NCI-H187 treated with DMSO at 0.1 percent for 48 hours (cell line): ENCODE results near the gene PSENEN.

Experiments used
- DNase-seq: peaks from one replicate; lab custom pipeline; 2025; lab: John Stamatoyannopoulos, UW

Gene PSENEN

GRCh38 chr19:35745328-35746086 lies at the start of gene PSENEN, which contains the start of gene U2AF1L4:
Gene PSENEN (plus strand): TSS chr19:35745651. CDS start chr19:35745931, 280 bp downstream.
Gene U2AF1L4 (minus strand): TSS chr19:35745418. CDS start chr19:35745391, 27 bp downstream.
- peak; percentile 96 for DNase-seq

- no peak for DNase-seq
Observed at GRCh38 chr19:35695895-35696422, 49.5 kb upstream of the PSENEN start.

GRCh38 chr19:35696835-35697234 lies 48.6 kb upstream of the PSENEN start:
- no peak for DNase-seq

GRCh38 chr19:35702223-35703012 lies 43.0 kb upstream of the PSENEN start:
- DNase-seq: peak; percentile 93

GRCh38 chr19:35703343-35703742 lies 42.1 kb upstream of the PSENEN start:
- no peak for DNase-seq

- DNase-seq: no peak
Observed at GRCh38 chr19:35704218-35704617, 41.2 kb upstream of the PSENEN start, which contains the start of gene ZBTB32. Gene ZBTB32 (plus strand): TSS chr19:35704558. CDS start chr19:35714627, 10,069 bp downstream.

GRCh38 chr19:35708391-35708790 lies 37.1 kb upstream of the PSENEN start:
- no peak for DNase-seq

- no peak for DNase-seq
Observed at GRCh38 chr19:35710784-35711723, 34.4 kb upstream of the PSENEN start.

GRCh38 chr19:35712567-35713505 lies 32.6 kb upstream of the PSENEN start:
- no peak for DNase-seq

GRCh38 chr19:35713506-35713850 lies 32.0 kb upstream of the PSENEN start:
- DNase-seq: no peak

- DNase-seq: no peak
Observed at GRCh38 chr19:35713904-35714495, 31.5 kb upstream of the PSENEN start.

GRCh38 chr19:35714601-35715354 lies 30.7 kb upstream of the PSENEN start:
- no peak for DNase-seq

GRCh38 chr19:35715355-35715809 lies 30.1 kb upstream of the PSENEN start:
- no peak for DNase-seq

- DNase-seq: no peak
Observed at GRCh38 chr19:35715981-35716800, 29.3 kb upstream of the PSENEN start.

GRCh38 chr19:35716801-35717664 lies 28.4 kb upstream of the PSENEN start:
- DNase-seq: peak; percentile 69

GRCh38 chr19:35717665-35718344 lies 27.6 kb upstream of the PSENEN start, which contains the start of gene KMT2B:
Gene KMT2B (plus strand): TSS chr19:35718003. CDS start chr19:35718019, 16 bp downstream.
- DNase-seq: no peak
